ENCODE results near the gene ULK2. TPM values are rescaled to one million over a fixed set of nuclear protein-coding genes. Genes with fewer than 3 reads are reported as not detected.

ULK2 gene
- total RNA-seq, 2 experiments from 2014 or later = 6.8 TPM; not detected in 1

GRCh38 chr17:19743101-19744100 is 124.3 kb downstream of the ULK2 start:
- no peak for DNase-seq (ENCODE audit: low spot score)
- no peak for TF ChIP-seq EZH2phosphoT487 (IDR thresholded peaks at IDR 0.05; ENCODE audit: borderline replicate concordance, low read depth, low read length)
- TF ChIP-seq, protein P1, sequence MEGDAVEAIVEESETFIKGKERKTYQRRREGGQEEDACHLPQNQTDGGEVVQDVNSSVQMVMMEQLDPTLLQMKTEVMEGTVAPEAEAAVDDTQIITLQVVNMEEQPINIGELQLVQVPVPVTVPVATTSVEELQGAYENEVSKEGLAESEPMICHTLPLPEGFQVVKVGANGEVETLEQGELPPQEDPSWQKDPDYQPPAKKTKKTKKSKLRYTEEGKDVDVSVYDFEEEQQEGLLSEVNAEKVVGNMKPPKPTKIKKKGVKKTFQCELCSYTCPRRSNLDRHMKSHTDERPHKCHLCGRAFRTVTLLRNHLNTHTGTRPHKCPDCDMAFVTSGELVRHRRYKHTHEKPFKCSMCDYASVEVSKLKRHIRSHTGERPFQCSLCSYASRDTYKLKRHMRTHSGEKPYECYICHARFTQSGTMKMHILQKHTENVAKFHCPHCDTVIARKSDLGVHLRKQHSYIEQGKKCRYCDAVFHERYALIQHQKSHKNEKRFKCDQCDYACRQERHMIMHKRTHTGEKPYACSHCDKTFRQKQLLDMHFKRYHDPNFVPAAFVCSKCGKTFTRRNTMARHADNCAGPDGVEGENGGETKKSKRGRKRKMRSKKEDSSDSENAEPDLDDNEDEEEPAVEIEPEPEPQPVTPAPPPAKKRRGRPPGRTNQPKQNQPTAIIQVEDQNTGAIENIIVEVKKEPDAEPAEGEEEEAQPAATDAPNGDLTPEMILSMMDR (conservative IDR thresholded peaks at IDR 0.05; ENCODE audit: low read length) = no peak
- H3K27ac ChIP-seq (ENCODE audit: low read depth, low read length, poor library complexity, severe bottlenecking) = no peak overlapping the region
- no peak overlapping the region for H3K4me2 ChIP-seq (ENCODE audit: low read length)
- ChIA-PET POLR2A (interaction anchor here (1.1 kb wide), 1 partner anchor 16 kb away, joined by 3 read pairs; no protein-coding TSS in a partner anchor), CTCF (ENCODE audit: unreplicated experiment) (no interaction called here)
- H3K9me3 ChIP-seq (ENCODE audit: low read length) = no peaks in the 10 kb centered on the region
- no peaks in the 10 kb centered on the region for H4K20me1 ChIP-seq (ENCODE audit: insufficient read depth, low read length)
- no peaks in the 10 kb centered on the region for H3K36me3 ChIP-seq (ENCODE audit: insufficient read depth, low read length)
- H3K9me2 ChIP-seq (ENCODE audit: insufficient read depth, low read length) = no peaks in the 10 kb centered on the region
- no peaks in the 10 kb centered on the region for H3K4me1 ChIP-seq (ENCODE audit: insufficient read depth, low read length, poor library complexity, severe bottlenecking)
- no TSS peak for BruUV-seq (replicated peaks)
- no peak overlapping the region for H3K4me3 ChIP-seq (ENCODE audit: low read depth, low read length, poor library complexity, severe bottlenecking)
- intact Hi-C loops (cut with micrococcal nuclease; ENCODE audit: unreplicated experiment) = no loop called here
- H3K79me2 ChIP-seq (ENCODE audit: insufficient read depth, low read depth, low read length) = no peaks in the 10 kb centered on the region
- H2AFZ ChIP-seq (ENCODE audit: low read length) = no peak overlapping the region

DNA sequence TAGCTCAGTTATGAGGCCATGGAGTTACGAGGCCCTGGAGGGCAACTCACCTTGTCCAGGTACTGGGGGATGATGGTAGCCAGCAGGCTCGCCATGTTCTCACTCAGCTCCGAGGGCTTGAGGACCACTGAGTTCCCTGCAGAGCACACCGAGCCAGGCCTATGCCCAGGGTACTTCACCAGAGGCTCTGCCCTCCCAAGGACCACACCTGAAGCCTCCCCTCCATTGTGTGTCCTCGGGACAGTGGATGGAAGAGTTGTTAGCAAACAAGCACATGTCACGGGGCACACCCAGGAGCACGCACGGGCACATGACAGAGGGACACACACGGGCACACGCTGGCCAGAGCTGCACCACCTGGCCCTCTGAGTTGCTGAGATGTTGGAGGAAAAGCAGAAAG is 125.2 kb downstream of the ULK2 start:
- Histone ChIP-seq H3K4me3 (ENCODE audit: low read depth, low read length, poor library complexity, severe bottlenecking) (no peak overlapping the region), H3K9me2 (ENCODE audit: insufficient read depth, low read length) (no peaks in the 10 kb centered on the region), H3K9me3 (ENCODE audit: low read length) (no peaks in the 10 kb centered on the region), H3K4me1 (ENCODE audit: insufficient read depth, low read length, poor library complexity, severe bottlenecking) (no peaks in the 10 kb centered on the region), H4K20me1 (ENCODE audit: insufficient read depth, low read length) (no peaks in the 10 kb centered on the region), H3K79me2 (ENCODE audit: insufficient read depth, low read depth, low read length) (no peaks in the 10 kb centered on the region), H3K4me2 (ENCODE audit: low read length) (no peak overlapping the region), H3K27ac (ENCODE audit: low read depth, low read length, poor library complexity, severe bottlenecking) (no peak overlapping the region), H2AFZ (ENCODE audit: low read length) (no peak overlapping the region), H3K36me3 (ENCODE audit: insufficient read depth, low read length) (no peaks in the 10 kb centered on the region)
- intact Hi-C loops (cut with micrococcal nuclease; ENCODE audit: unreplicated experiment) = no loop called here
- no TSS peak for BruUV-seq (replicated peaks)
- ChIA-PET POLR2A (no interaction called here), CTCF (ENCODE audit: unreplicated experiment) (no interaction called here)
- no peak for DNase-seq (ENCODE audit: low spot score)
- TF ChIP-seq, protein P1 (conservative IDR thresholded peaks at IDR 0.05; ENCODE audit: low read length) = no peak
- no peak for TF ChIP-seq EZH2phosphoT487 (IDR thresholded peaks at IDR 0.05; ENCODE audit: borderline replicate concordance, low read depth, low read length)

Data from OCI-LY7 (cell line).